H1 (cell line): ENCODE results near the gene RNF111. TPM values are rescaled to one million over a fixed set of nuclear protein-coding genes. Genes with fewer than 3 reads are reported as not detected.

Experiments used
- CHD2 ChIP-seq: IDR thresholded peaks from 2 replicates; pipeline ENCODE4 v1.6.1; 2012; ENCODE audit warnings: low read length, improper control_type of control experiment
- CTBP2 ChIP-seq: IDR thresholded peaks from 2 replicates; pipeline ENCODE4 v1.7.0; 2011; ENCODE audit warnings: borderline replicate concordance, mild to moderate bottlenecking, moderate library complexity, mixed read lengths, low read length; ENCODE audit not compliant: insufficient read depth, insufficient read length
- SP4 ChIP-seq: IDR thresholded peaks from 2 replicates; pipeline ENCODE4 v1.6.1; 2012; ENCODE audit warnings: low read length, inconsistent platforms
- ZNF274 ChIP-seq: IDR thresholded peaks from 2 replicates; pipeline ENCODE4 v1.7.0; 2012; ENCODE audit warnings: low read length, borderline replicate concordance; ENCODE audit errors: extremely low read depth
- polyA plus RNA-seq, 7 experiments: library from polyadenylated mRNA; depleted of rRNA in 3 of 7; stranded (reverse) in 5 of 7; unstranded in 2 of 7; fragments of >200 nt in 5 of 7; fragments of 200-250 nt in 2 of 7; gene quantifications; 1 replicate in 5 of 7; 2 replicates in 1 of 7; 4 replicates in 1 of 7; pipeline versions ENCODE4 v1.2.1 to v1.2.3, GENCODE V29; 2011 to 2013; ENCODE audit warnings: missing spikeins in 2 of 7, mixed read lengths in 2 of 7
- total RNA-seq: library from RNA; stranded (reverse); fragmentation: NEBNext Ultra II Directional; extraction: Animal tissue kit (Norgen Biotek cat#: 25700); gene quantifications from 2 replicates; pipeline ENCODE4 v1.2.1, GENCODE V29; 2021
- TF ChIP-seq, protein P1 (sequence below), 3 experiments: IDR thresholded peaks; 1 replicate in 2 of 3; 2 replicates in 1 of 3; pipeline versions ENCODE4 v1.5.1 to v1.6.1; 2011; ENCODE audit warnings: low read length in 3 of 3, mild to moderate bottlenecking in 3 of 3, inconsistent platforms in 2 of 3, low read depth in 1 of 3, moderate library complexity in 1 of 3; ENCODE audit not compliant: insufficient read depth in 1 of 3; ENCODE audit errors: control extremely low read depth in 1 of 3

RNF111 gene
- total and polyA plus RNA-seq, 2 of the 8 experiments (the other 6 are each of a cell fraction or from before 2014, with no cell fraction given): 18.5 to 26.6 TPM

DNA sequence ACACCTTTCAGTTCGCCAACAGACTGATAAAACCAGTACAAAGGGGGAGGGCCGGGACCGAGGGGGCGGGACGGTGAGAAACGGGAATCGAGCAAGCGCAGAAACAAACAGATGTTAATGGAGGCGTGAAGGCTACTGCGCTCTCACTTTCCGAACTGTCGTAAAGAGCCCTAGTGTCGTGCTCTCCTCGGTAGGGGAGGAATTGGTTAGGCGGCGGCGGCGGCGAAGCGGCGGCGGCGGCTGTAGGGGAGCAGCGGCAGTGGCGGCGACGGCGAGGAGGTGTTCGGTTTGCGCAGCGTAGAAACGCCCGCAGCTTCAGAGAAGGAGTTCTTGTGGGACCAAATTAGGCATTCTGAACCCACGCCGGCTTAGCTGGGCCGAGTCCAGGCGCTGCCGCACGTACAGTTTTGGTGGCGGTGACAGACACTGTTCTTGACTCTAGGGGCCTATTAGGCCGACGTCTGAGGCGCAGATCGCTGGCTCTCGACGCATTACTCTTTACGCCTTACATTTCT is at the start of gene RNF111 (continued):
- no peak for TF ChIP-seq ZNF274
- no peak for TF ChIP-seq CTBP2
- TF ChIP-seq, protein P1, sequence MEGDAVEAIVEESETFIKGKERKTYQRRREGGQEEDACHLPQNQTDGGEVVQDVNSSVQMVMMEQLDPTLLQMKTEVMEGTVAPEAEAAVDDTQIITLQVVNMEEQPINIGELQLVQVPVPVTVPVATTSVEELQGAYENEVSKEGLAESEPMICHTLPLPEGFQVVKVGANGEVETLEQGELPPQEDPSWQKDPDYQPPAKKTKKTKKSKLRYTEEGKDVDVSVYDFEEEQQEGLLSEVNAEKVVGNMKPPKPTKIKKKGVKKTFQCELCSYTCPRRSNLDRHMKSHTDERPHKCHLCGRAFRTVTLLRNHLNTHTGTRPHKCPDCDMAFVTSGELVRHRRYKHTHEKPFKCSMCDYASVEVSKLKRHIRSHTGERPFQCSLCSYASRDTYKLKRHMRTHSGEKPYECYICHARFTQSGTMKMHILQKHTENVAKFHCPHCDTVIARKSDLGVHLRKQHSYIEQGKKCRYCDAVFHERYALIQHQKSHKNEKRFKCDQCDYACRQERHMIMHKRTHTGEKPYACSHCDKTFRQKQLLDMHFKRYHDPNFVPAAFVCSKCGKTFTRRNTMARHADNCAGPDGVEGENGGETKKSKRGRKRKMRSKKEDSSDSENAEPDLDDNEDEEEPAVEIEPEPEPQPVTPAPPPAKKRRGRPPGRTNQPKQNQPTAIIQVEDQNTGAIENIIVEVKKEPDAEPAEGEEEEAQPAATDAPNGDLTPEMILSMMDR (IDR thresholded peaks at IDR 0.05; ENCODE audit: control extremely low read depth in 1 of 3, insufficient read depth in 1 of 3, low read depth in 1 of 3, low read length in 3 of 3): no peak
- TF ChIP-seq CHD2: no peak
- TF ChIP-seq SP4: no peak
